ENCODE measurements around the gene DDIT4. TPM values are rescaled to one million over a fixed set of nuclear protein-coding genes. Genes with fewer than 3 reads are reported as not detected.

Gene DDIT4
- total and polyA plus RNA-seq, 9 of the 15 experiments (the other 6 are each of a cell fraction or from before 2014, with no cell fraction given), result 8.2 to 675 (median 159) TPM

- TF ChIP-seq CREB3 (tag; conservative IDR thresholded peaks at IDR 0.05; ENCODE audit: low read depth), result peak; percentile 44; the same call in 1 of the 2 replicates
- TF ChIP-seq POLR2G (IDR thresholded peaks at IDR 0.05; ENCODE audit: low read depth, low read length), result peak; percentile 57
- TF ChIP-seq ZEB2 (IDR thresholded peaks at IDR 0.05), result peak; percentile 84
- no peak for TF ChIP-seq PTRF (tag; IDR thresholded peaks at IDR 0.05)
- peak; percentile 26; the same call in 1 of the 2 replicates for TF ChIP-seq EP300 (IDR thresholded peaks at IDR 0.05; ENCODE audit: low read length)
- no peak for TF ChIP-seq MTA2 (IDR thresholded peaks at IDR 0.05; ENCODE audit: low read depth)
- no peak for TF ChIP-seq PHB2 (IDR thresholded peaks at IDR 0.05; ENCODE audit: low read depth)
- no peak for TF ChIP-seq FOXA1 (IDR thresholded peaks at IDR 0.05; ENCODE audit: borderline replicate concordance)
- no peak for TF ChIP-seq ETS2 (tag; IDR thresholded peaks at IDR 0.05; ENCODE audit: borderline replicate concordance, poor library complexity, severe bottlenecking)
- no peak for TF ChIP-seq CHD2 (IDR thresholded peaks at IDR 0.05; ENCODE audit: low read depth, low read length)
- TF ChIP-seq ZNF518B (CRISPR knock-in tag; IDR thresholded peaks at IDR 0.05), result no peak
- peak; percentile 52 for TF ChIP-seq PKNOX1 (IDR thresholded peaks at IDR 0.05)
- no peak for TF ChIP-seq NR2C1 (IDR thresholded peaks at IDR 0.05)
- TF ChIP-seq NR2C1 (tag; IDR thresholded peaks at IDR 0.05), result peak; percentile 10; the same call in 1 of the 2 replicates
- TF ChIP-seq SLC30A9 (CRISPR knock-in tag; IDR thresholded peaks at IDR 0.05), result no peak
- TF ChIP-seq ZBTB9 (CRISPR knock-in tag; IDR thresholded peaks at IDR 0.05), result peak; percentile 68; the same call in 1 of the 2 replicates
- TF ChIP-seq POLR2H (tag; IDR thresholded peaks at IDR 0.05; ENCODE audit: low read depth), result 0 out of 2 replicates have a peak, but pooled peaks have one; percentile 11
- peak; percentile 50; the same call in 1 of the 2 replicates for TF ChIP-seq ZBTB12 (CRISPR knock-in tag; IDR thresholded peaks at IDR 0.05)
- peak; percentile 58; the same call in 1 of the 2 replicates for TF ChIP-seq TEAD2 (tag; IDR thresholded peaks at IDR 0.05)
- TF ChIP-seq PTTG1 (tag; IDR thresholded peaks at IDR 0.05; ENCODE audit: low read depth), result peak; percentile 40; the same call in 1 of the 2 replicates
These were observed 47.7 kb downstream of the DDIT4 start (continued) for GRCh38 chr10:72321248-72322029.
